PC-9 (cell line): ENCODE data around the gene NKX2-1.

Experiments used
- EZH2 ChIP-seq: fragments of 200-600 bp; sonication (generic); IDR thresholded peaks from 2 replicates; pipeline ENCODE4 v1.8.0; 2017; ENCODE audit warnings: antibody characterized with exemption, low read depth
- TF ChIP-seq, protein P1 (sequence below): fragments of 200-600 bp; sonication (generic); conservative IDR thresholded peaks from 2 replicates; pipeline ENCODE4 v1.6.1; 2017; ENCODE audit warnings: mixed run types, antibody characterized with exemption, mild to moderate bottlenecking, moderate library complexity

DNA sequence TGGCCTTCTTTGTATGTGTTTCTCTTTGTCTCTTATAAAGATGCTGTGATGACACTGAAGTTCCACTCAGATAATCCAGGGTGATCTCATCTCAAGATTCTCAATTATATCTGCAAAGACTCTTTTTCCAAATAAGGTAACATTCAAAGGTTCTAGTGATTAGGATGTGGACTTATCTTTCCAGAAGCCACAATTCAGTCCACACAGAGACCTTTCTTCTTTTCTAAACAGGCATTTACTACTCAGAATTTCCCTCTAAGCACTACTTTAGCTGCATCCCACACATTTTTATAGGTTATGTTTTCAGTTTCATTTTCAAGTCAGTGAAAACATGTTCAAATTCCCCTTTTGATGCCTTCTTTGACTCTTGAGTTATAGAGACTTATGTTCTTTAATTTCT is 9.0 kb upstream of the NKX2-1 start:
- TF ChIP-seq, protein P1, sequence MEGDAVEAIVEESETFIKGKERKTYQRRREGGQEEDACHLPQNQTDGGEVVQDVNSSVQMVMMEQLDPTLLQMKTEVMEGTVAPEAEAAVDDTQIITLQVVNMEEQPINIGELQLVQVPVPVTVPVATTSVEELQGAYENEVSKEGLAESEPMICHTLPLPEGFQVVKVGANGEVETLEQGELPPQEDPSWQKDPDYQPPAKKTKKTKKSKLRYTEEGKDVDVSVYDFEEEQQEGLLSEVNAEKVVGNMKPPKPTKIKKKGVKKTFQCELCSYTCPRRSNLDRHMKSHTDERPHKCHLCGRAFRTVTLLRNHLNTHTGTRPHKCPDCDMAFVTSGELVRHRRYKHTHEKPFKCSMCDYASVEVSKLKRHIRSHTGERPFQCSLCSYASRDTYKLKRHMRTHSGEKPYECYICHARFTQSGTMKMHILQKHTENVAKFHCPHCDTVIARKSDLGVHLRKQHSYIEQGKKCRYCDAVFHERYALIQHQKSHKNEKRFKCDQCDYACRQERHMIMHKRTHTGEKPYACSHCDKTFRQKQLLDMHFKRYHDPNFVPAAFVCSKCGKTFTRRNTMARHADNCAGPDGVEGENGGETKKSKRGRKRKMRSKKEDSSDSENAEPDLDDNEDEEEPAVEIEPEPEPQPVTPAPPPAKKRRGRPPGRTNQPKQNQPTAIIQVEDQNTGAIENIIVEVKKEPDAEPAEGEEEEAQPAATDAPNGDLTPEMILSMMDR: no peak
- no peak for TF ChIP-seq EZH2
